HG03521 (cell line): ENCODE data around the gene CTTNBP2.

Experiments used
- ATAC-seq: cut with Tn5 transposase; IDR thresholded peaks from one replicate; pipeline ENCODE4 v1.9.1; 2021; ENCODE audit warnings: mild to moderate bottlenecking, moderate library complexity; ENCODE audit not compliant: unreplicated experiment

CTTNBP2 gene

DNA sequence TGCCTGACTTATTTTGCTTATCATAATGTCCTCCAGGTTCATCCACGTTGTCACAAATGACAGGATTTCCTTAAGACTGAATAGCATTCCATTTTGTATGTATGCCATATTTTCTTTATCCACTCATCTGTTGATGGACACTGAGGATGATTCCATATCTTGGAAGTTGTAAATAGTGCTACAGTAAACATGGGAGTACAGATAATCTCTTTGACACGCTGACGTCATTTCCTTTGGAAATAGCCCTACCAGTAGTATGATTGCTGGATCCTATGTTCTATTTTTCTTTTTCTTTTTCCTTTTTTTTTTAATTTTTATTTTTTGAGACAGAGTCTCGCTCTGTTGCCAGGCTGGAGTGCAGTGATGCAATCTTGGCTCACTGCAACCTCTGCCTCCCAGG lies 167.6 kb downstream of the CTTNBP2 start:
- ATAC-seq, result no peak

DNA sequence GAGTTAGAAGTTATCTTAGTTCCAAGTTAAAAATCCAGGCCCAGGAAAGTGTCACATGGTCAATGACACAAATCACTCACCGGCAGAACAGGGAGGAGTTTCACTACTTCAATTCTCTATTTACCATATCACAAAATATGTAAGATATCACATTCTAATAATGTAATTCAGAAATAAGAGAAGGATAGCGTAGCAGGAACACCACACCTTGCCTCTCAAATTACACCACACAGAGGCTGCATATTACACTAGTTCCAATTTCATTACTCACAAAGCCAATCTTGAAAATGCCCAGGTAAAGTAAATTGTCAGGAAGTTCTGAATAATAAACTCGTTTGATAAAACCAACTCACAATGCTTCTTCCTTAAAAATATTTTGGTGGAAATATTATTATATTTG lies 169.2 kb downstream of the CTTNBP2 start:
- ATAC-seq, result no peak

DNA sequence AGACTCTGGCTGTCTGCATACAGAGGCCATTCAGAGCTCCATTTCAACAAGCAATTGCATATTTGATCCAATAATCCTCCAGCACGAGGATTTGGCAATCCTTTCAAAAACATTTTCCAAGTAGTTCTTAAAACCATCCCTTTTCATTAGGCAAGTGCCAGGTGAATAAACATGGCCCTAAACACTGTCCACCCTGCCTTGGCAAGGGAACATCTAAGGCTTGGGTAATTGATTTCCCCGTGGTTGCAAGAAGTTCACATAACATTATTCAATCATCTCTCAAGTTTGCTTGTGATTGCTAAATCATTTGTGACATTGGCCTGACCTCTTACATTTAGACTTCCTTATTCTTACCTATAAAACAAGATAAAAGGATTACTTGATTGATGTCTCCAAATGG lies 175.2 kb downstream of the CTTNBP2 start:
- ATAC-seq, result no peak

DNA sequence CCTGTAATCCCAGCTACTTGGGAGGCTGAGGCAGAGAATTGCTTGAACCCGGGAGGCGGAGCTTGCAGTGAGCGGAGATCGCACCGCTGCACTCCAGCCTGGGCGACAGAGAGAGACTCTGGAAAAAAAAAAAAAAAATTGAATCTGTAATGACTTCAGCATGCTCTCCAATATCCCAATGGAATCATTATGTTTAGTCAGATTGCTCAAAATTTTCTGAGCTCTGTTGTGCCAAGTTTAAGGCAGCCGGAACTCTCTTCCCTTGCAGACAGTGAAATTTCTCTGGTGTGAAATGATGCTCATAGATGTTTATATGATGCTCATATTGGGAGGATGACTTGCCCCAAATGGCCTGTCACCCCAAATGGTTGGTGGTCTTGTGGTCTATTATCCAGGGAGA lies 180.9 kb downstream of the CTTNBP2 start:
- no peak for ATAC-seq

DNA sequence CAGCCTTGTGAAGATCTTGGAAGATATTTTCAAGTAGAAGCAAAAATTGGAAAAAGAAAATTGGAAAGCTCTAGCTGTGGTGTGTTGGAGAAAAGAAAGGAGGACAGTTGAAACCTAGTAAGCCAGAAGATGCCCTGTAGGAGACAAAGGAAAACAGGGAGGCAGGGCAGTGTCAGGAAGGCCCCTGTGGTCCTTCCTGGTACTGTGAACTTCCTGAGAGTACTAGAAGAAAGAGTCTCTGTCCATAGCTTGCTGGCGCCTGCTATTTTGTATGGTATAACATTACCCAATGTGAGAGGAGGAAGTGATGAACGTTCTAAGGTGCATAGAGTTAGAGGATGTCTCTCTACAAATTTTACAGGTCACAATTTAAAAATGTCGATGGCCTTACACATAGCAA lies 183.1 kb downstream of the CTTNBP2 start:
- no peak for ATAC-seq

DNA sequence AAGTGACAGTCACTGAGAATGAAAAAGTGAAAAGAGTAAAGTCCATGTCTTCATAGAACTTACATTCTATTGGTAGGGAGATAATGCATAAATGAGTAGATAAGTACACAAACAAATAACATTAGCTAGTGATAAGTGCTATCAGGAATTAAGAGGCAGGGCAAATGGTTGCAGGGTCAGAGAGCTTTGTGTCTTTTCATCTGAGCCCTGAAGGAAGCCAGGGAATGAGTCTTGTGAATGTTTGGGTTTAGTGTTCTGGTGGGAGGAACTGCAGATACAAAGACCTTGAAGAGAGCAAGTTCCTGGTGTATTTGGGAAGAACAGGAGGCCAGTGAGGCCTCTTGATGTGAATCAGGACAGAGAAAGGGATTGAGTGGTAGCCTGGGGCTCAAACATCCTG lies 183.8 kb downstream of the CTTNBP2 start:
- no peak for ATAC-seq

DNA sequence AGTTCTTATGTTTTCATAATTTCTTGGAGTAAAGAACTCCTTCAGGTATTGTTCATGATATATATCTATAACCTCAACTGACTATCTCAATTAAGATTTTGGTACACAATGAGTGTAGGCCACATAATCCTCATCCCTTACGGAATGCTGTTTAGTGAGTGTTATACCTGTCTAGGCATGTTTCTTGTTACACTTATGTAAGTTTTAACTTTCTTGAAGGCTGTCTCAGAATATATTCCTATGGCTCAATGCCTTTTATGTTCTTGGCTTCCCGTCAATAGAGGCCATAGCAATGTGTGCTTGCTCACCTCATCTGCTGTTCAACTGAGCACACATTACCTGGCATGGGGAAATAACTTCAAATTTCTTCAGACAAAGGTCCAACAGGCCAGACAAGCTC lies 185.1 kb downstream of the CTTNBP2 start:
- ATAC-seq, result no peak

DNA sequence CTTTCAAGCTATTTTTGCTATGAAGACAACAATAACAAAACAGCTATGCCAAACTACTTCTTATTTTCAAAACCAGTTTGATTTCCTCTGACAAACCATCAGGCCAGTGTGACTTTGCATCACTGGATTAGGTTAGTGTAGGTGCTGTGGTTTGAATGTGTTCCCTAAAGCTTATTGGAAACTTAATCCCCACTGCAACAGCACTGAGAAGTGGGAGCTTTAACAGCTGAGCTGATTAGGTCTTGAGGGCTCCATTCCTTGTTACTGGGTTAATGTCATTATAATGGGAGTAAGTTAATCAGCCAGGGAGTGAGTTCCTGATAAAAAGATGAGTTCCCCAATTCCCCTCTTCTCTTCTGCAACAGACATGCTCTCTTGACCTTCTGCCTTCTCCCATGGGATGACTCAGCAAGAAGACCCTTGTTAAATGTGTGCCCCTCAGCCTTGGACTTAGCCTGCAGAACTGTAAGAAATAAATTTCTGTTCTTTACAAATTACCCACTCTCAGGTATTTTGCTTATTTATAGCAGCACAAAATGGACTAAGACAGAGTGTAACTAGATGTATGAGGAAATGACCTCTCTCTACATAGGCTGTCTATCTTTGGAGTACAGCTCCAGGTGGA lies 186.8 kb downstream of the CTTNBP2 start:
- ATAC-seq, result no peak

DNA sequence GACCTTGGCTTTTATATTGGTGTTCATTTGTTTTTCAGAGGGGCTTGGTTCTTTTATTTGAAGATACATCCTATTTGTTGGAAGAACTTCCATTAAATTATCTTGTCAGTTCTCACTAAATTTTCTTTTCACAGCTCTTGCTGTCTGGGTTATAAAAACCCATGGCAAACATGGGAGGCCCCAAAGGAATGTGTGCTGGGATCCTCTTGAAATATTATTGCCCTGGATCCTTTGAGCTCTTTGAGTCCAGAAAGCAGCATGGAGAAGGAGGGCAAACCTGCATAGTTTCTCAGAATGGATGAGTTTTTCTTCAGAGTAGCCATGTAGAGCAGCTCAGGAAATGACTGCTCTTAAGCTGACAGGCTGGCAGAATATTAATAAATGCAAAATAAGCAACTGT lies 187.4 kb downstream of the CTTNBP2 start:
- no peak for ATAC-seq

DNA sequence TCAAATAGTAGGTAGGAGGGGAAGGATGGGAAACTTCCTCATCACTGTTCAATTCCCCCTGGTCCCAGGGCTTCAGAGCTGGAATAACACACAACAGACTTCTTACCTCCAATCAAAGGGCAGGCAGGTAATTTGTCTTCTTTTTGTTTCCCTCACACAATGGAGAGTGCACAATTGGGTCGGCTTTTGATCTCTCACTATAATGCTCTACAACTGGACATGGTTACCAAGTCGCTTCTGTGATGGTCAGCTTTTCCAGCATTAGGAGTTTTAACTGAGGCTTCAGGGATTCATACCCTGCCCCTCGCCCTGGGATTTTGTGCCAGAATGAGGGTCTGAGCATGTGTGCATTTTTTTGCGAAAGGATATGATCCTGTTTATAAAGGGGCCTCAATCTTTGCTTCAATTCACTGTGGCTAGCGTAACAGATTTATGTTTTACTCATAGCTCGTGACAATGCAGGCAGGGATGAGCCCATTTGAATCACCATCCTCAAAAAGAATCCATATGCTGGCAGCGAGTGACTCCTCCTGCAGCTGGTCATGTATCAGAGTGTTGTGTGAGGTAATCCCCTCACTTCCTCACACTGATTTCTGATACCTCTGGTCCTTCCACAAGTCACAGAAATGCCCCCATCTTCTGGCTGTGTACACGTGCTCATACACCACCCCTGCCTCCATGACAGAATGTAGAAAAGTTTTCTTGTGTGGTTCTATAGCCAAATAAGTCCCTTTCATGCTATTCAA lies 189.6 kb downstream of the CTTNBP2 start:
- ATAC-seq, result no peak

DNA sequence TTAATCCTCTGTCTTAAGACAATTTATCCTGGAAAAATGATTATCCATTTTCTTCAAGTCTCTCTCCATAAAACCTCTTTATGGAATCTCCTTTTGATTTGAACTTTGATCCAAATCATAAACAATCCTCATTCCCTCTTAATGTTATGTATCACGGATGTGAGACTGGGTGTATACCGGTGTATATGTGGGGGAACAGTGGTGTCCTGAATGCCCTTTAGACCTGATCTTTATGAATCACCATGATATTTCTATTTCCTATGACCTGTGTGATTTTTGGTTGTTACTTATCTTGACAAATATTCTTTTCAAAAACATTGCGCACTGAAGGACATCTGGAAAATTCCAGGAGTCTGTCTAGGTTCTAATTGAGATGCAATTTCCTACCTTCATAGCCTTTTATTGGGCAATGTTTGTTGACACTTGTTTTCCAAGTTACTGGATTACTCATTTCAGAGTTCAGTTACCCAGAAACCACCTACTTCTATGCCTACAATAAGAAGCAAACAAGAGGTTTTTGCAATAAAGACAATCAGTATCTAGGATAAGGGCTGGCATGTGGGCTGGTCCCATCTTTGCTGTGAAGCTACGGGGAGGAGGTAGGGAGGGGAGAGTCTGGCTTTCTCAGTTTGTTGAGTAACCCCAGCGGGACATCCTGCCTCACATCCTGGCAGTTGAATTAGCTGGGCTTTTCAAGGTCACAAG lies 190.4 kb downstream of the CTTNBP2 start:
- ATAC-seq, result no peak

DNA sequence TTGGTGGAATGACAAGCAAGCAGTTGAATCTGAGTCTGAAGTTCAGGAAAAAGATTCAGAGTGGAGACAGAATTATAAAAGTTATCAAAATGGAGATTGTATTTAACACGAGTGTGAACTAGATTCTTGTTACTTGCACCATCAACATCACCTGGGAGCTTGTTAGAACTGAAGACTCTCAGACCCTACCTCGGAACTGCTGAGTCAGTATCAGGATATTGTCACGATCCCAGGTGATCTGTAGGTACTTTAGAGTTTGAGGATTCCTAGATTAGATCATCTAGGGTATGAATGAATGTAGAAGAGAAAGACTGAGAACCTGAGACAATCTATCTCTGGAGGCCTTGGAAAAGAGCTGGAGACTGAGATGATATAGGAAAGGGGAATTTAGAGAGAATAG lies 194.1 kb downstream of the CTTNBP2 start:
- ATAC-seq, result no peak

DNA sequence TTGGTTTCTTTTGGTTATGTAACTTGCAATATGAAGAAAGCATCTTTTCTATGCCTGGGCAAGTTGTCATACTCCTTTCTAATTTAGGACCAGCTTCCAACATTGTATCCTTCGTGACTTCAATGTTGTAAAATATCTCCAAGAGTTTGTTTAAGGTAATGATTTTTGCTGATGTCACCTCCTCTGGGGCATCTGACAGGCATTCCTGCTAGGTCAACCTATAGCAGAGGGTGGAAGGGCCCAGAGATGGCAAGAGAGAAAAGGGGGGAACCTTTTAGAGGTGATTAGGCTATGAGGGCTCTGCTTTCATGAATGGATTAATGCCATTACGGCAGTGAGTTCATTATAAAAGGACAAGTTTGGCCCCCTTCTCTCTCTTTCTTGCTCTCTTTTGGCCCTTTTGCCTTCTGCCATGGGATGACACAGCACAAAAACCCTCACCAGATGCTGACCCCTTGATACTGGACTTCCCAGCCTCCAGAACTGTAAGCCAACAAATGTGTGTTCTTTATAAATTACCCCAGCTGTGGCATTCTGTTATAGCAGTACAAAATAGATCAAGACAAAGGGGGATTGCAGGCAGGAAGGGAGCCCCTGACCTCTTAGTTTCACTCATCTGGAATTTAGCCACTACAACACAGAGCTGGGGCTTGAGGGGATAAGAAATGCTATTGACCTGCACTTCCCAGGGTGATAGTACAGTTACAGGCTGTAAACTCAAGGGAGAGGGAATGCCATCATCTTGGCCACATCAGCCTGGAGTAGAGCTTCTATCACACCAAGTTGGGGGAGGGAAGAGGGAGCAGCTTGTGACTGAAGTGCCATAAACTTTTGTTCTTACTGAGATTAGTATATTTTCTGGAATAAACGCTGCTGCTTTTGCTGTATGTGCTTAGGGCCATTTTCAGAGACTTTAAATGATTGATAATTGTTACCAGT lies 197.5 kb downstream of the CTTNBP2 start:
- no peak for ATAC-seq

DNA sequence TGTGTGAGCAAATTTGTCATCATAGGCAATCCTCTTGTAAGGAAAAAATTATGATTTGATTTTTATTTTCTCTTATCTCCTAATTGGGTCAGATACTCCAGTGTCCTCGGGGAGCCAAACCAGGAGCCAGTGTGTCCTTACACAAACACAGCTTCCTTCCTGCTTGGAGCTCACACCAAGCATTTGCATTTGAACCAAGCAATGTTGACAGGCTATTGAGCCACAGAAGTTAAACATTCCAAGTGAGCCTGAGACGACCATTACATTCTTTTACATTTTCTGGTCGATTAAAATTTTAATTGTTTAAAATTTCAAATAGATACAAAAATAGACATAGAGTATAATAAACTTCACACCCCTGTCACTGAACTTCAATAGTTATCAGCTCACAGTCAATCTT lies 198.6 kb downstream of the CTTNBP2 start:
- no peak for ATAC-seq

DNA sequence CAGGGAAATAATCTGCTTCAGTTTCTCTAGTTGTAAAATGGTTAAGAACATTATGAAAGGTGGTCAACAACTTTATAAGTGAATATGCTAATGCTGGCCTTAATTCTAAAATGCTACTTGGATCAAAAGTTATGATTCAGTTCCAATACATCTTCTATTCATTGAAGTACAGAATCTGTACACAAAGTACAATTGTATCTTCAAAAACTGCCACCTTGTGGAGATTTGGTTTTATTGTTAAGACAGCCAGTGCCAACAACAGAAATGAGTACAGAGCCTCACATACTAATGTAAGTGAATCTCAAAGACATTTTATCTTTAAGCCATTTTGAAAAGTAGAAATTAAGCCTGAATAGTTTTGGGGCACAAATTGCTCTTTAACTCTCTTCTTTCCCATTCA lies 199.4 kb downstream of the CTTNBP2 start:
- ATAC-seq, result no peak

DNA sequence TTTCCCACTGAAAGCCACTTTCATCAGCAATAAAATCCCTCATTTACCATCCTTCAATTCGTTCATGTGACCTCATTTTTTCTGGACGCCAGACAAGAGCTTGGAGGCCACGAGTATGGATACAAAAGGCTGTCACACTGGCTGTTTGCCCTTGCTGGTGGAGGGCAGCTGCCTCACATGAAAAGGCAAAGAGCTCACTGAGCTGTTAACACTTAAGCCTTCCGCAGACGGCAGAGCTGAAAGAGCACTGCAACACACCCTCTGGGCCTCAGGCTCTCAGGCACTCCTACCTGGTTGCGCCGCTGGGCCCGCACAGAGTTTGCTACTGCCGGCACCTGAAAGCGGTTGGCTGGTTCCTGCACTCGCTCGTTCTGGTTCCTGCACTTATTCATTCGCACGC lies 199.9 kb downstream of the CTTNBP2 start:
- no peak for ATAC-seq

DNA sequence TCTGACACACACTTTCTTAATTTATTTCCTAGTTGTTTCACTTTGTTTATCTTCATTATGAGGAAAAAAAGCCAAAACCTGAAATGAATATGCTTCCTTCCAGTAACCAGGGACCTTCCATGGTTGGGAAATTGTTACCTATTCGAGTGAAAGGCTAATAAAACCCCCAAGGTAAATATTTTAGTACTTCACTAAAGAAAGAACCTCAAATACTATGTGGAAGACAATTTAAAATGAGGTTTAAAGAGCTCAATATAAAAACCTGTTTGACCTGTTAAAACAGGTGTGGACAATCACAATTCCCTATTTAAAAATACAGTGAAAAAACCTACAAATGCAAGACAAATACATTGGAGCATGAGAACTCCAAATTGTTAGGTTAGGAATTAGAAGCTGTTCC lies 200.8 kb downstream of the CTTNBP2 start:
- ATAC-seq, result no peak

DNA sequence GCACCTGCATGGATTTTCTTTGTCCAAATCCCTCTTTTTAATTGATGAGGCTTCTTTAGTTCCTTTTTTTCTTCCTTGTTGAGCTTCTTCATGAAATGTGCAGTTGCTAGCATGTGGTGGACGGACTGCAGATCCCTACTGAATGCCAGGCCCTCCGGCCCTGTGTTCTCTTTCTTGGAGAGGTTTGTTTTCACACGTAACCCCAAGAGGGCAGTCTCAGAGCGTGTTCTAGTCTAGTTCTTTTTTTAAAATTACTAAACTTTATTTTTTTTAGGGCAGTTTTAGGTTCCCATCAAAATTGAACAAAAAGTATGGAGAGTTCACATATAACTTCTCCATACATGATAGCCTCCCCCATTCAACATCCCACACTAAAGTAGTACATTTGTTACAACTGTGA lies 203.4 kb downstream of the CTTNBP2 start:
- ATAC-seq, result no peak

DNA sequence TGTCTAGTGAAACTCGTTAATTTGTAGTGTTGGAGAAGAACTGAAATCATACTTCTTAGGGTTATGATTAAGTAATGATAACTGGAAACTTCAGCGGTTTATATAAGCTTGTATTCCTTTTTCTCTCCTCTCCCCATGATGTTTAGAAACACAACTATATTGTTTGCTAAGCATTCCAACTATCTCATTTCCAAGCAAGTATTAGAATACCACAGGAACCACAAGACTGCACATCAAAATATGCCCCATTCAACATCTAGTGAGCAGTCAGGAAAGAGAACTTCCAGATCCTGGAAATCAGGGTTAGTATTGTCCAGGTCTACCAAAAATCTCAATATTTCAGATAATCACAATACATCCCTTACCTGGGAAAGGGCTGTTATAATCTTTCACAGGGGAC lies 205.8 kb downstream of the CTTNBP2 start:
- no peak for ATAC-seq

DNA sequence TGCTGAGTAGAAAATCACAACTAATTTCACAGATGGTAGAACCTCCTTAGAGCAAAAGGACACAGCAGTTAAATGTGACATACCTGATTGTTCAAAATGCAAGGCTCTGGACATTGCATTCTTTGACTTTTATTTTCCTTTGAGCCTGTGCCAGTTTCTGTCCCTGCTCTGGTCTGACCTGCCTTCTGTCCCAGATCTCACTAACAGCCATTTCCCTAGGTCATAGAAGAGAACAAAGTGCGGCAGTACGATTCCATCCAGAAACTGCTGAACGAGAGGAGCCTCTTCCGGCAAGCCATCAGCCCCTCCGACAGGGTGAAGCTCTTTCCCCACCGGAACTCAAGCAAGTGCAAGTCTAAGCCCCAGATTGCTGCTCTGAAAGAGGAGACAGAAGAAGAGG lies 206.6 kb downstream of the CTTNBP2 start:
- no peak for ATAC-seq

DNA sequence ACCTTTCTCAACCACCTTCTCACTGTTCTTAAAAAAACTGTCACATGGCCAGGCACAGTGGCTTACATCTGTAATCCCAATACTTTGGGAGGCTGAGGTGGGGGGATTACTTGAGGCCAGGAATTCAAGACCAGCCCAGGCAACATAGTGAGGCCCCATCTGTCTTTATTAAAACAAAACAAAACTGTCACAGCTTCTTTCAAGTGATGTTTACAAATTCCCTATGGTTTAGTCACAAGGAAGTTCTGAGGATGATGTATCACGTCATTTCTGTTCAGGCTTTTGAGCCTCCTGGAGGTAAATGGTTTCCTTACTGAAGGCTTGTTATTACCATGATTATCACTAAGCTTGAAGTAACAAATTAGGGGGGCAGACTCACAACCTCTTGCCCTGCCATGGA lies 207.2 kb downstream of the CTTNBP2 start:
- ATAC-seq, result no peak
